ENCODE data around the gene AP1S3.
"Not testable (repeated sequence)": the region's sequence is repeated elsewhere in the genome, so short reads cannot be mapped to it uniquely, and the experiment has no call there.

AP1S3 gene

DNA sequence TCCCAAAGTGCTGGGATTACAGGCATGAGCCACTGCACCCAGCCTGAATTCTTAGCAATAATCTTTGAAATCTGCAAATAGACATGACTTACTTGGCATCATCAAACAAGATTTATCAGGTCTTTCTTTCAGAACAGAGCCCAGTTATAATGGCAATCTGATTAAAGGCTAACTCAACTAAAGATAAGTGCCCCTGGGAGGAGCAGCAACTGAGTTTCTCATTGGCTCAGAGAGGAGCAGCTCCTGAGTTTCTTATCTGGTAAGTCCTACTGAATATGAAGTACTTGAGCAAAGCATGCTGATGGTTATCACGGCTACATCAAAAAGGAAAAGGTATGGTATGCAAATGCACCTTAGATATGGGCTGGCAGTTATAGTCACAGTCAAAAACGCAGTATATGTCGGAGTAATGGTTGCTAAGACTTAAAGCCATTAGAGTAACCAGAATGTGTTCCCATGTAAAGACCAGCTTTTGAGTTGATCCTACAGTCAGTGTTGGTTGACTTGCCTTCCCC is 15.0 kb upstream of the AP1S3 start:
- DNase-seq: no peak

DNA sequence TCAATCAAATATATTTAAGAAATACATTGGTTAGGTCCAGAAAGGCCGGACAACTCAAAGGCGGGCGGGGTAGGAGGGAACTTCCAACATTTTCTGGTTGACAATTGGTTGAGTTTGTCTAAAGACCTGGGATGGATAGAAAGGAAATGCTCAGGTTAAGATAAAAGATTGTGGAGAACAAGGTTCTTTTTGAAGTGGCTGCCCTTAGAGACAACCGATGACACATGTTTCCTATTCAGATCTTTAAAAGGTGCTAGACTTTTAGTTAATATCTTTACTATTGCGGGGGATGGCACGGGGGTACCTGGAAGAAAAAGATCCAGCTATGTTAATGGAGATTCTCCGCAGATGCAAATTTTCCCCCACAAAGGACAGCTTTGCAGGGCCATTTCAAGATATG is 10.0 kb upstream of the AP1S3 start:
- no peak for DNase-seq

DNA sequence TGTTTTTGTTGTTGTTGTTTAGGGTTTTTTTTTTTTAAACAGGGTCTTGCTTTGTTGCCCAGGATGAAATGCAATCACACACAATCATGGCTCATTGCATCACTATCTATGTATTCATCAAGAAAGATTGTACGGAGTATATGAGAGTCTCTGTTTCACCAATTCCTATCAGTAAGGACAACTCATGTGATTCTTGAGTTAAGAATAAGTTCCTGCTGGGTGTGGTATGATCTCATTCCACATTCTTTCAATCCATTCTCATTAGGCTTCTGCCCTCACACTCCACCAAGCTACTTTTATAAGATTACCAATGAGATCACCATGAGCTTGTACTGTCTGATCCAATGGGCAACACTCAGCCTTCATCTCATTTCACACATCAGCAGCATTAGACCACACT is 9.1 kb upstream of the AP1S3 start:
- peak; percentile 93 for DNase-seq

DNA sequence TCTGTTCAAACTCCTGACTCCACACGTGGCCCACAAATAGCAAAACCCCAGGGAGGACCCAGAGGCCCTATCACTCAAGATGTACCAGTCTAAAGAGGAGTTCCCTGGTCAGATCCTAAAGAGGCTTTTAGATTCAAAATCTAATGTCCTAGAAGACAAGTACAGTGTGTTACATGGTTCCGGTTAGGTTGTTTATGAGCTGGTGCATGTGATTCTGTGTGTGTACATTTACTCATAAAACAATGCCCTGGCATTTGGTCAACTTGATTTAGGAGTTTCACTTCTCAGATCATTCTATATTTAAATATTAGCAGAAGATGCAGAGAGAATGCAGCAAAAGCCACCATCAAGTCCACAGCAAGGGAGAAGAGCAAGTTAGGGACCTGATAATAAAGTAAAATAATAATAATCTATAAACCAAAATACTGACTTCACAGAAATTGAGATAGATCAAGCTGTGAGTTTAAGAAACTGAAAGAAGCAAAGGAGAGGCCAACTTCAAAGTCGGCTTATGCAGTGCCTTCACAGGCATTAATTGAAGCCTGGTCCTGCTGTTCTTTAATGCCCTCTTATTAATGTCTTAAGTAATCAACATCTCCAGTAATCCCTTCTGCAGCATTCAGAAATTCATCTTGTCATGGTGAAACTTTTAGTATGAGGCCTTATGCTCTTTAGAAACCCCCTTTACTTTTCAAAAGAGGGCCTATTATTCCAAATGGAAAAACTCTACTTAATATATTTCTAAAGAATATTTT is 4.2 kb upstream of the AP1S3 start:
- DNase-seq: no peak

DNA sequence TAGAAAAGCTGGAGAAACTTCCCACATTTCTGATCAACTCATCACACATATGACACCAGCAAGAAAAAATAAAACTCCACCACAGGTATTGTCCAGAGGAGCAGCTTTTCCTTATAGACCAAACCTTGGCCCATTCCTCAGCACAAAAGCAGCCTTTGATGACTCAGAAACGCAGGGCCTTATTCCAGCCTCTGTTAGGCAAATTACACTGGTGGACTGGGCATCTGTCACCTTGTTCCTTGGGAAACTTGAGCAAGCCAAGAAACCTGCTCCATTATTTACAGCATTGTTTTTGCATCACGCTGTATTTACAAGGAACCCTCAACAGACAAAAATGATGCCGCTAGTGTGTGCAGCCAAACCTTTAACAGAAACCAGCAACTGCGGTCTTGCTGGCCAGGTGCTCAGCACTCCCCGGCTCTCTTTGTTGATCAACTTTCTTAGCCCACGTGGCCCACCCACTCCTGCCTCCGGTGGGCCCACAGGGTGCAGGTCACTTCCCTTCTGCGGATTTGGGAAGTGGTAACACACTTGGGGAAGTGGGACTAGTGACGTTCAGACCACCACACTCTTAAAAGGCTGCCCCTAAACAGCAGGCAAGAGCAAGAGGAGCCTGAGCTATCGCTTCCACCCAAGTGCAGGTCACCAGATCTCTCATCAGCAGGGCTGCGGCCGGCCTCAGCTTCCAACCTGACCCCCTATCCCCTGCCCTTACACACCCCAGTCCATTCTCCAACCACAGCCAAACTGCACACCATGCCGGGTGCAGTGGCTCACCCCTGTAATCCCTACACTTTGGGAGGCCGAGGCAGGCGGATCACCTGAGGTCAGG is 1.5 kb downstream of the AP1S3 start:
- no peak for DNase-seq

DNA sequence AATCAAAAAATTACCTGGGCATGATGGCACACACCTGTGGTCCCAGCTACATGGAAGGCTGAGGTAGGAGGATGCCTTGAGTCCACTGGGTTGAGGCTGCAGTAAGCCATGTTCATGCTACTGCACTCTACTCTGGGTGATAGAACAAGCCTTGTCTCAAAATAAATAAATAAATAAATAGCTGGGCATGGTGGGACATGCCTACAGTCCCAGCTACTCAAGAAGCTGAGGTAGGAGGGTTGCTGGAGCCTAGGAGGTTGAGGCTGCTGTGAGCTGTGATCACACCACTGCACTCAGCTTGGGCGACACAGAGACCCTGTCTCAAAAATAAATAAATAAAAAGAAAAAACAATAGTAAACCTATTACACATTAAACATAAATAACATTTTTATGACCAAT is 3.0 kb downstream of the AP1S3 start:
- DNase-seq: no peak

DNA sequence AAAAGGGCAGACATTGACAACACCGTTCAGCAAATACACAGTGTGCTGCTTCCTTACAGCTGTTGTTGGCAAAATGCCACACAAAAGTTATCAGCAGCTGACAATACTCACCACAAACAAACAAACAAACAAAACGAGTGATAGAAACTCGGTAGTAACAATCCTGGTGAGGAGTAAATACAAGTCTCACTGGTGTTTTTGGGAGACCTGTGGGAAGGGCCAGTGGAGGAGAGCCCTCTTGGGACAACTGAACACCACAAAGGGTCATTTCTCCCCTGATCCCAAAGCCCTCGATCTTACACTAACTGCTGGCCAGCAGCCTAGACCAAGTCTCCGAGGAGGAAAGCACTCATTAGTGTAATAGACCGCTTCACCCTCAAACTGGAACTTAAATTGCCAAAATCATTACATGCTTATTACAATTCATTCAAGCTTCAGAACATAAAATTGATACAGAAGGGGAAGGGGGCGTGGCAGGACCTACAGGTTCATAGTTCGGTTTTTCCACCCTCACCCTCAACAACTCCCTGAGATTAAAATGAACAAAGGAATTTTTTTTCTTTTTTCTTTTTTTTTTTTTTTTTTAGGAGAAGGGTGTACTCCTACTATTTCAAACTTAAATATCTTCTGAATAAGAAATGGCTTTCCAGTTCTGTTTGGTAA is 5.0 kb downstream of the AP1S3 start:
- no peak for DNase-seq

DNA sequence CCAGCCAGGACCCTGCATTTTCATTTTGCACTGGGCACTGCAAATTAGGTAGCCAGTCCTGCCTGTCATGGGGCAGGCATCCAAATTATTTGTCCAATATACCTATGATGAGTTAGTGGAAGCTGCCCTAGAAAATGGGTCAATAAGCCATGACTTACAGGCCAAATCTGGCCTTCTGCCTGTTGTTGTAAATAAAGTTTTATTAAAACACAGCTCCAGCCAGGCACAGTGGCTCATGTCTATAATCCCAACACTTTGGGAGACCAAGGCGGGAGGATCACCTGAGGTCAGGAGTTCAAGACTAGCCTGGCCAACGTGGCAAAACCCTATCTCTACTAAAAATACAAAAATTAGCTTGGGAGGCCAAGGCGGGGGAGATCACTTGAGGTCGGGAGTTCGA is 8.3 kb downstream of the AP1S3 start:
- no peak for DNase-seq

DNA sequence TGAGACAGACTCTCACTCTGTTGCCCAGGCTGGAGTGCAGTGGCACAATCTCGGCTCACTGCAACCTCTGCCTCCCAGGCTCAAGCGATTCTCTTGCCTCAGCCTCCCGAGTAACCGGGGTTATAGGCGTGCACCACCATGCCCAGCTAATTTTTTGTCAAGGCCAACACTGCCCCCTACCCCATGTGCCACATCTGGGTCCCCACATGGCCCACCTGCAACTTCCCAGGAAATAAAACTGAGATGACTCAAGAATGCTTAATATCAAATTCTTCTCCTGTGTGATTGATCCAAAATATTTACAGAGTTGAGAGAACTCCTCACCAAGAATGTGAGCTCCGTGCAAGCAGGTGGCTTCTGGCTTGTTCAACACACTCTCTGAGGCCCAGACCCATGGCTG is 9.1 kb downstream of the AP1S3 start:
- DNase-seq: no peak

DNA sequence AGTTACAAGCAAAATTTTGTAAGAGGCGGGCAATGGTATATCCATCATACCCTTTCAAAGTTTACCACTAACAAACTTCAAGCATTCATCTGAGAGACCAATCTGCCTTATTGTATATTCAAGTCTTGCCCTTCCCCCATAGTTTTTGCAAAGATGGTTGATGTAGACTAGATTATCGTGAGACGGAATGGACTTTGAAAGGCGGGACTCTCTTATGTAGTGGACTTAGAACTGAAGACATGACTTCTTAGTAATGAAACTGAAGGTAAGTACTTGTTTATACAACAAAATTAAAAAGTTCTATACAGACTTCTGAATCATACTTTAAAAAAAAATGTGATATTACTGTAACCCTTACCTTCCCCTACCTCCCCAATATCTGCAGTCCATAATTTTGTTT is 10.4 kb downstream of the AP1S3 start:
- DNase-seq: no peak

DNA sequence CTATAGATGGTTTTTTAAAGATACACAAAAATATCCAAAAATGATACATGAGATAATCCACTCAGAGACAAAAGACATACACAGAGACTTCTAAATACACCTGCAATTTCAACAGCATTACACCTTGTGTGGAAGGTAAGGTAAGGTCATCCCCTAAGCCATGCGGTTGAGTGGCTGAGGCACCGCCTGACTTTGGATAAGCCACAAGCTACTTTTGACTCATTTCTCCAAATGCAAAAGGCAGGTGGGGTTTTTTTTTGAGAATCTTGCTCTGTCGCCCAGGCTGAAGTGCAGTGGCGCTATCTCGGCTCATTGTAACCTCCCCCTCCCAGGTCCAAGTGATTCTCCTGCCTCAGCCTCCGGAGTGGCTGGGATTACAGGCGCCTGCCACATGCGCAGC is 13.1 kb downstream of the AP1S3 start:
- no peak for DNase-seq

DNA sequence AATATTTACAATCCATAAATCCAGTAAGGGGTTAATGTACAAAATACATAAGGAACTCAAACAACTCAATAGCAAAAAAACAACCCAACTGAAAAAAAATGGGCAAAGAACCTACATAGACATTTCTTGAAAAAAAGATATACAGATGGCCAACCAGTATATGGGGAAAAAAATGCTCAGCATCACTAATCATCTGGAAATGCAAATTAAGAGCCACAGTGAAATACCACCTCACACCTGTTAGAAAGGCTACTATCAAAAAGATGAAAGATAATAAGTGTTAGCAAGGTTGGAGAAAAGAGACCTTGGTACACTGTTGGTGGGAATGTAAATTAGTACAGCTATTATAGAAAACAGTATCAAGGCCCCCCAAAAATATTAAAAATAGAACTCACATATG is 14.6 kb downstream of the AP1S3 start:
- no peak for DNase-seq

DNA sequence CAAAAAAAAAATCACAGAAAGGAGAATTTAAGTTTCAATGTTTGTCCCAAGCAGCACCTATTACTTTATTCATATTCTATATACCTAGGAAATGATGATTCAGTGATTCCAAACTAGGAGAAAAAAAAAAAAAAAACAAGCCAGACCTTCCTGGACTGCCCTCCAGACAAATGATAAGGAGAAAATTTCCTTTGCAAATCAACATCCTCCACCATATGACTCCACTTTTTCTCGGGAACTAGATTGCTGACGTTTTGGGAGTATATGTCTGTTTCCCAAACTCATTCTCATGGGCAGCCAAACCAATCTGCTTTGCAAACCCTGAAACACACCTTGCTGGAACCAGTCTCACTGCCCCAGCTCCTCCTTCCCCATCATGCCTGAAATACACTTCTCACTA is 16.8 kb downstream of the AP1S3 start:
- DNase-seq: no peak

DNA sequence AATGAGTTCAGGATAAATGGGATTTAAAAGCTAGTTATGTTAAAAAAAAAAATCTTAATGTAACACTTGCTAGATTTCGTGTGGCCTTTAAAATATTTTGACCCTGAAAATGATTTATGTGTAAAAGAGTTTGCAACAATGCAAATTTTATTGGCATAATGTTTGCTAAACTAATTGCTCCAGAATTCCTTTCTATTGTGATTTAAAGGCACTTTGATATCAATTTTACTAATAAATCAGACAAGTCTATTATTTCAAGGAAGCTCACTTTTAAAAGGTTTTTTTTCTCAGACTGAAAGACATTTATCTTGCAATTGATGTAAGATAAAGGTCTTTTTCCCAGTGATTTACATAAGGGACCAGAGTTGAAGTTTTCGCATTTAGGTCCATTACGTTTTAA is 17.5 kb downstream of the AP1S3 start:
- DNase-seq: no peak

DNA sequence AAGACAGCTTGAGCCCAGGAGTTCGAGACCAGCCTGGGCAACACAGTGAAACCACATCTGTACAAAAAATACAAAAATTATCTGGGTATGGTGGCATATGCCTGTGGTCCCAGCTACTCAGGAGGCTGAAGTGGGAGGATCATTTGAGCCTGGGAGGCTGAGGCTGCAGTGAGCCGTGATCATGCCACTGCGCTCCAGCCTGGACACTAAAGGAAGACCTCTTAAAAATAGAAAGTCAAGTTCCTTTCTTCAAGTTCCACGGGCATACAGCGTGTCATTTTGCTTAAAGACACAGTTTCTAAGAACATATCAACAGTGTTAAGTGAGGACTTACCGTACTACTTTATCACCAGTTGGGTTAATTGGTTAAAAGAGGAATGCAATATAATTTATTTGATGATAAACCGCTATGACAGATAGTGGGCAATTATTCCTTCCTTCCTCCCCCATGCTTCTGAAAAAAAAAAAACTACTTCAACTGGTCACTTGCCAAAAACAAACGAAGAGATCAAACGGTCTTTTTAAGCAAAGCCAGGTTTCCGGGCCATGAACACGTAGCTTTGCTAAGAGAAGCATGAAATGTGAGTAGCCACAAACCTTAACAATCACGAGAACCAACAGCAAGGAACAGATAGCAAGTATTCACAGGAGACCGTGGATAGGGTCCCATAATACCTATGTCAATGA is 21.4 kb downstream of the AP1S3 start:
- DNase-seq: no peak

DNA sequence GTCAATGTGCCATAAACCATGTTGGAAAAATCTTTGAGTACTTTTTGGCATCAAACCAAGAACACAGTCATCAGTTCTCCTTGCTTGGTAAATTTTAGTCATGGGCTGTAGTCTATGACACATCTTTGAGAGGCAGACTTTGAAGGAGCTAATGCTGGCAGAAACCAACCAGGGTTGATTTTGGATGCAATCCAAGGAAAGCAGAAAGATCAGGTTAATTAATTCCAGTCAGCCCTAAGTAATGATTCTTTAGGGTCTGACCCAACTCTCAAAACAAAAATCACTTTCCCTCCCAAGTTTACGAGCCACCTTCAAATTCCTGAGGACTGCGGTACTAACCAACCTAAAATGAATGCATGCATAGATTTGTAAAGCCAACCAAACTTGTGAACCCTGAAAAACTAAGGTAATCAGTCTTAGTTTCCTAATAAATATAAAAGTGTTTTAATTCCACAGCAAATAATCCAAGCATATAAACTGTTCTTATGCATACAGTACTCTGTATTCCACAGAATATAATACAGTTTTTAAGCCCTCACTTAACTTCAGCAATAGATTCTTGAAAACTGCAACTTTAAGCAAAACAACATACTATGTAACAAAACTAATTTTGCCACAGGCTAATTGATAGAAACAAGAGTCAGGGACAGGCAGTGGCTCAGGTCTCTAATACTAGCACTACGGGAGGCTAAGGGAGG is 22.0 kb downstream of the AP1S3 start:
- peak; percentile 95 for DNase-seq

DNA sequence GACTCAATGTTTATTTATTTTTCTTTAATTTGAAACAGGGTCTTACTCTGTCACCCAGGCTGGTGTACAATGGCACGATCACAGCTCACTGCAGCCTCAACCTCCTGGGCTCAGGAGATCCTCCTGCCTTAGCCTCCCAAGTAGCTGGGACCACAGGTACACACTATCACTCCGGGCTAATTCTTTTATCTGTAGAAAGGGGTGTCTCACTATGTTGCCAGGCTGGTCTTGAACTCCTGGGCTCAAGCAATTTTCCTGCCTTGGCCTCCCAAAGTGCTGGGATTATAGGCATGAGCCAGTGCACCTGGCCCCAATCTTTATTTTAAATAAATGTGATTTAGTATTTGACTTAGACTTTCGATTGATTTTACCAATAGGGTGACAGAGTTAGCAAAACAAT is 22.6 kb downstream of the AP1S3 start:
- DNase-seq: not testable (repeated sequence)

DNA sequence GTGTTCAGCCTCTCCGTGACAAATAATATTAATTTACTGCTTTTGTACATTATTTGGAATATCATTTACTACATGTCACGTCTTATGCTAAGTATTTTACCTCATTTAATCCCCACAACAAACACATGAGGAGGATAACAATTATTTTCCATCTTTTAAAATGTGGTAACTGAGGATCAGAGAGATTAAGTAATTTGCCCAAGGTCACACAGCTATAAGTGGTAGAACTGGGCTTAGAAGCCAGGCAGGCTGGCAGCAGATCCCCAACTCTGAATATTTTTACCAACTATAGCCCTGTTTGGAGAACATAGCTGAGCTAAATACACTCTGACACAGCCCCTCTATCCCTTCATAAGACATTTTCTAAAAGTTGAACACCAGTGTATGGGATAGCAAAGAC is 24.1 kb downstream of the AP1S3 start:
- no peak for DNase-seq

DNA sequence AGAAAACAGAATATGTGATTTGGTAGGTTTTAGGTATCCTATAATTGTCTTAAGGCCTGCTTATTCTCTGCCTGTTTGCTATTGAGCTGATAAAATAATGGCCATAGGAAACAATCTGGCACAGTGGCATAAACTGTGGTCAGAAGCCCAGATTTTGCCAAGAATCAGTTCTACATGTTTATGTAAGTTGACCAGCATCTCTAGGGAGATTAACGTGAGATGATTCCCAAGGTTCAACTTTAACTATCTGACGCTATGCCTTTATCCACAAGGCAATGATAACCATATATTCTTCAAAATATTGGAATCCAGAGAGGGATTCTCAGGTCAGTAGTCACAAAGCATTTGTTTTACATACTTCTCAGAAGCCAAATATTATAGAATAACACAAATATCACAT is 25.6 kb downstream of the AP1S3 start:
- DNase-seq: peak; percentile 64

DNA sequence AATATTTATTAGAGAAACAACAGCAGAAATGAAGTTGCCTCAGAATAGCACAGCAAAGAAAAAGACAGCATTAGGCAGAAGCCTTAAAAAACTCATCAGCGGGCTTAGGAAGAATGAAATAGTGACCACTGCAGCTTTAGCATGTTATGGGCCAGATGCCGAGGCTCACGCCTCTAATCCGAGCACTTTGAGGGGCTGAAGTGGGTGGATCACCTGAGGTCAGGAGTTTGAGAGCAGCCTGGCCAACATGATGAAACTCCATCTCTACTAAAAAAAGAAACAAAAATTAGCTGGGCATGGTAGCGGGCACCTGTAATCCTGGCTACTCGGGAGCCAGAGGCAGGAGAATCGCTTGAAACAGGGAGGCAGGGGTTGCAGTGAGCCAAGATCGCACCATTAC is 32.4 kb downstream of the AP1S3 start:
- no peak for DNase-seq

DNA sequence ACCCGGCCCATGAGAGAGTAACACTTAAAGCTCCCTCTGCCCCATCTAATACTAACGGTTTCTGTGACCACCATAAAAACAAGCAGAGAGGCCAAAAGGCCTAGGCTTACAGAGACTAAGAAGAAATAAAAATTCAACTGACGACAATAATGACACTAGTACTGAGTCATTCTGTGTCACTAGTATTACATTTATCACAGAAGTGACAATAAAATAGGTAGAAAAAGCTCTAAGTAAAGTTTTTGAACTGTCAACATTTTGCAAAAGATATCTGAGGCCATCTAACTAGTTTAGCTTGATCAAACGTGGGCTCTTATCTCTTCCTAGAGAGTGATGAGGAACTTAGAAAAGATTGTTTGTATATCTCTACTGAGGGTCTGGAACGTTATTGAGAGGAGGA is 35.6 kb downstream of the AP1S3 start:
- DNase-seq: no peak

DNA sequence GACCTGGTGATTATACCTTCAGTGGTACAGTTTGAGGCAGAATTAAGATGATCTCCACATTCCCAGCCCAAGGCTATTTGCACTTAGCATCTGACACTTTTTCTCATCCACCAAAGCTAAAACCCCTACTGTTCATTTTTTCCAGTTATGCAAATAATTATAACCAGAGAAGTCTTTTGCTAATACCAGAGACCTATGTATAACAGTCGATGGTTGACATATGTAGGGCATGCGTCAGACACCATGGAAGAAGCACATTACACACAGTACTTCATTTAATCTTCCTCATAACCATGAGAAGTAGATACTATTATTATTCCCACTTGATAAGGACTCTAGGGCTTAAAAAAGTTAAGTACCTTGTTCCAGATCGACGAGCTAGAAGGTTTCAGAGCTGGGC is 36.5 kb downstream of the AP1S3 start:
- peak; percentile 63 for DNase-seq
